ENCODE data around the gene MAP3K4. TPM values are rescaled to one million over a fixed set of nuclear protein-coding genes. Genes with fewer than 3 reads are reported as not detected.

The MAP3K4 gene
- polyA plus RNA-seq, 3 donors: 7.4 to 14.1 (median 9.6) TPM

DNA sequence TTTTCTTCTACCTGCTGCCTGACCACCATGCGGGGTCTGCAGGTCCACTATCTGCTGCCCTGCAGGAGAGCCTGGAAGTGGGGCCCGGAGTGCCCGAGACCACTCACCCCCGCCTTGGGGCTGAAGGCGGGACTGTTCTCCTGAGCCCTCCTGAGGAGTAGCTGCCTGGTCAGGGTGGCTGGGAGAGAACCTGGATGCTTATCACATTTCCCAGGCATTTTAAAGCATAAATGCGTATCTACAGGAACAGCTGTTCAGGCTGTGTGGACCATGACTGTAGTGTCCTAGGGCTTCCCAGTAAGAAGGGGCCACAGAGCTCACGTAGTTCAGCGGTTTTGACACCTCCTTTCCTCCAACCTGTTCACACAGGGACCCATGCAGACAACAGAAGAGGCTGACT lies 159.0 kb downstream of the MAP3K4 start:
- H3K27ac ChIP-seq (ENCODE audit: low read depth, low read length): no peak overlapping the region
- WGBS, 3 donors: 93 to 97% (median 95%) methylated on average over 8 of the region's 8 CpGs

GRCh38 chr6:161151059-161151645 lies 159.6 kb downstream of the MAP3K4 start:
- 95 to 97% (median 96%) methylated on average over 18 of the region's 18 CpGs for WGBS, 3 donors

DNA sequence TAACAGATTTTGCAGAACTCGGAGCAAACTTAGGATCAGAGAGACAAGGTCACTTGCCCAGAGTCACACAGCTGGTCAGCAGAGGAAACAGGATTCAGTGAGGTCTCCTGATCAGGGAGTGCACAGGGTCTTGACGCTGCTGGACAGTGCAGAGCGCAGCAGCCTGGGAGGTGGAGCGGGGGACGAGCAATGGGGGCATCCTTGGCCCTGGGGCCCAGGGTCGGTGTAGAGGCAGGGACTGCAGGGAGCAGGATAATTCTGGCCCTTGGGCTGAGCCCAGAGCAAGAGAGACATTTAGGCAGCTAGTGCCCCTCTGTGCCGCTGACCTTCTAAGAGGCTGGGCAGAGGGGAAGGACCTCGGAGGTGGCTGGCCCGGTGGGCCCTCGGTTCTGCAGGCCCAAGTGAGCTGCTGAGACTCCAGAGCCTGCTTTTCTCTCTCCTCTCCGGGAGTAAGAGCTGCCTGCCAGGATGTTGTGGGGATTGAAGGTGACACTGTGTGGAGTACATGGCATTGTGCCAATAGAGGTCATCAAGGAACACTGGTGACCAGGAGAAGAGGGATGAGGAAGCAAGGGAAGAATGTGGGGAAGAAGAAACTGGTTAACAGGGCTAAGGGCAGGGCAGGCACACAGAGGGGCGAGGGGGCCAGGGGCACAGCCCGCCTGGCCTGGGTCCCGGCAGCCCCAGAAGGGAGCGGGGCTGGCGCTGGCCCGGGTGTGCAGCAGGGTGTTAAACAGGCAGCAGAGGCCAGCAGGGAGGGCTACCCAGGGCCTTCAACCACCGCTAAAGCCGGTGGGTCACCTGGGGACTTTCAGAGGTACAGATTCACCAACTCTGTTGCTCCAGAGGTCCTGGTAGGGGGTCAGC lies 160.3 kb downstream of the MAP3K4 start:
- WGBS, 3 donors: 94% methylated on average over 19 of the region's 19 CpGs
- H3K27ac ChIP-seq (ENCODE audit: low read depth, low read length): no peak overlapping the region

More at GRCh38 chr6:161151059-161151645, 159.6 kb downstream of the MAP3K4 start:
- H3K27ac ChIP-seq (ENCODE audit: low read depth, low read length): no peak overlapping the region

DNA sequence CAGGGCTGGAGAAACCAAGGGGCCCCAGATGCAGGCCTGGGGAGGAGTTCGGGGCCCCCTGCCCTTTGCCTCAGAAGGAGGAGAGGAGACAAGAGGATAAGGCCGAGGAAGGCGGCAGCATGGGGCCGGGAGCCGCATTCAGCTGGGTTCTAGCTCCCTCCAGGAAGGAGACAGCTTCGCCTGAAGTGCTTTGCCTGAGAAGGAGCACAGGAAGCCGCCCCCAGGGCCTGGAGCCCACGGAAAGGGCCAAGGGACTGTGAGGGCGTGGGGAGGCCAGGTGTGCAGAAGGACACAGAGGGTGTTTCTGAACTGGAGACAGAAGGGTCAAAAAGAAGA lies 160.9 kb downstream of the MAP3K4 start:
- WGBS, 3 donors: 85 to 91% (median 89%) methylated on average over 7 to 9 of the region's 9 CpGs
- H3K27ac ChIP-seq (ENCODE audit: low read depth, low read length): no peak overlapping the region

DNA sequence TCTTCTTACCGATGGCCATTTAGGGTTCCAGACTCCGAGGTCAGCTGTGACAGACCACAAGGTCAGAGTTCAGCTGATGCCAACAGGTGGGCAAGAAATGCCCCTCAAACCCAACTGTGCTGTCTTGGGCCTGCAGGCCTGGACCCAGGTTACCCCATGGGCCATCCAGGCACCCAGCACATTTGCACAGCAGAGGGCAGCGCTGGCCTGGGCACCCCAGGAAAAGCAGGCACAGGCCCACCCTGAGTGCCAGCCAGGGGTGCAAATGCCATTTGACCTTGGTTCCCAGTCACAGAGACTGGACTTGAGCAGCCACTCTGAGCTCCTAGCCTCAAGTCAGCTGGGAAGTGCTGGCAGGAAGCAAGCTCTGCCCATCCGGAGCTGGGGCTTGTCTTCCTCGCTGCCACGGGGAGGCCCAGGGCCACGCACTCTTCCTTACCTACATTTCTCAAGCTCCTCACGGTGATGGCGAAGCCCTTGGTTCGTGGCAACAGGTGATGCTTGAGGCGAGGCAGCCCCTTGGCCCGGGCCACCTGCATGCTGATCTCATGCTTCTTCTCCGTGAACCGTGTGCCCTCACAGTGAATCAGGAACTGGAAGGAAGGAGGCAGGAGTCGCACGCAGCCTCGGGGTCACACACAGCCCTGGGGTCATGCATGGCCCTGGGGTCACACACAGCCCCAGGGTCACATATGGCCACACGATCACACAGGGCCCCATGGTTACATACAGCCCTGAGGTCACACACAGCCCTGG lies 161.5 kb downstream of the MAP3K4 start:
- WGBS, 3 donors: 91 to 94% (median 93%) methylated on average over 18 of the region's 18 CpGs
- H3K27ac ChIP-seq (ENCODE audit: low read depth, low read length): no peak overlapping the region

DNA sequence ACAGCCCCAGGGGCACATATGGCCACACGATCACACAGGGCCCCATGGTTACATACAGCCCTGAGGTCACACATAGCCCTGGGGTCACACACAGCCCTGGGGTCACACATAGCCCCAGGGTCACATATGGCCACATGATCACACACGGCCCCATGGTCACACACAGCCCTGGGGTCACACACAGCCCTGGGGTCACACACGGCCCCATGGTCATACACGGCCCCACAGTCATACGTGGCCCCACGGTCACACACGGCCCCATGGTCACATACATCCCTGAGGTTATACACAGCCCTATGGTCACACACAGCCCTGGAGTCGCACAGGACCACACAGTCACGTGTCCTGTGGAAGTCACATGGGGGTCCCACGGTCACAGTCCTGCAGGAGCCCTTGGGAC lies 162.2 kb downstream of the MAP3K4 start:
- 94 to 96% (median 95%) methylated on average over 10 of the region's 10 CpGs for WGBS, 3 donors
- no peak overlapping the region for H3K27ac ChIP-seq (ENCODE audit: low read depth, low read length)

DNA sequence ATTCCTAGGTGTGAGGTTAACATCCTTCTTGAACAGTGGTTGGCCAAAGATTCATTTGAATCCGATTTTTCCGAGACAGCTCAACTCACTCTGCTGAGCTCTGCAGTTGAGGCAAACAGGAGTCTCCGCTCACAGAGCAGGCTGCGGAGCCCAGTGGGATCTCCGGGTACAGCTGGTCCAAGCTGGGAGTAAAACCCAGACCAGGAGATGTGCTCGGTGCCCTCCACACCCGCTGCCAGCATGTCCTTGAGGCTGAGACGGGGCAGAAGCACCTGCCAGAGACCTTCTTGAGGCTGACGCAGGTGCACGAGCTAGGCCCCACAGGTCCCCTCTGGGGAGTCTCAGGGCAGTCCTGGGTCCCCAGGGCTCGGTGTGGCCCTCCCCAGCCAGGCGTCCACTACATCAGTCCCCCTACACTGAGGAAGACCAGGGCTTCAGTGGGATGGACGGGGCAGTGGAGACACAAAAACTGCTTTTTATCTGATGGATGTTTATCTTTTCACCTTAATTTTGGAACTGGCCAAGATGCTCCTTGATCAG lies 163.3 kb downstream of the MAP3K4 start:
- H3K27ac ChIP-seq (ENCODE audit: low read depth, low read length): no peak overlapping the region
- WGBS, 3 donors: 88 to 97% (median 95%) methylated on average over 13 of the region's 13 CpGs

- no peak overlapping the region for H3K27ac ChIP-seq (ENCODE audit: low read depth, low read length)
- 96 to 98% (median 96%) methylated on average over 15 of the region's 15 CpGs for WGBS, 3 donors
These were observed 169.6 kb downstream of the MAP3K4 start for GRCh38 chr6:161161121-161161520.

DNA sequence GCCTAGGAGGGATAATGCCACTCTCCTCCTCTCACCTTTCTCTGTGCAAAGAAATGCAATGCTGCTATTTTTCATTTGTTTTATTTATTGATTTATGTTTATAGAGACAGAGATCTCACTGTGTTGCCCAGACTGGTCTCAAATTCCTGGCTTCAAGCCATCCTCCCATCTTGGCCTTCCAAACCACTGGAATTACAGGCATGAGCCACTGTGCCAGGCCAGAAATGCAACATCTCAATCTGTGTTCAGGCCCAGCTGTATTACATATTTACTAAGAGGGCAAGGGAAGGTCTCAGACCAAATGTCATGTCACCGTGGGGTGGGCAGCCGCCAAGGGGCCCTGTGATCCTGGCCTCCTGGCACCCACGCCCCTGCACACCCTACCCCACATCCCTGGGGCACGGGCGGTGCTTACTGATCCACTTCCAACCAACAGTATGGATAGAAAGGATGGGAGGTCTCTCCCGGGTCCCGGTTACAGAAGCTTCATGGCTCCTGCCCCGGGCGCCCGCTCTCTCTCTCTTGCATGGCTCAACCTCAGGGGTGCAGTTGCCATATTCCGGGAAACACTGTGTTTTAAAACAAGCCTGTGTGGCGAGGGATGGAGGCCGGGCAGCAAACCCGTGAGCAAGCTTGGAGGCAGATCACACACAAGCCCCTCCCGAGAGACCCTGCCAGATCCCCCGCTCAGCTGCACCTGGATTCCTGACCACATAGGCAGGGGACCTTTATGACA lies 170.5 kb downstream of the MAP3K4 start:
- WGBS, 3 donors: 91 to 94% (median 93%) methylated on average over 16 of the region's 16 CpGs
- no peak overlapping the region for H3K27ac ChIP-seq (ENCODE audit: low read depth, low read length)

DNA sequence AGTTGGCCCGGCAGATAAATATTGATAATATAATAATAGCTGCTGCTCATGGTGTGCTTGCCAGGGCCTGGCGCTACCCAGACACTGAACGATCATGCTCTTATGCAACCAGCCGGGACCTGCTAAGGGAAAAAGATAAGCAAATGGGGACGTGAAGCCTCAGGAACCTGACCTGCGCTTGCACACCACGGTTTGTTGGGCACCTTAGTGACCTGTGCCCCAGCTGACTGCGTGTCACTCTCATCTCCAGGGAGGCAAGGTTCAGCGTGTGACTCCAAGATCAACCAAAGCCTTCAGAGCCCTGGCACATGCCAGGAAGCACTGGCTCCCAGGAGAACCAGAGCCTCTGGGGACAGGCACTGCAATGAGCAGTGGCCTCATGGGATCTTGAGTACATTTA lies 171.2 kb downstream of the MAP3K4 start:
- WGBS, 3 donors: 75 to 87% (median 82%) methylated on average over 9 of the region's 9 CpGs
- H3K27ac ChIP-seq (ENCODE audit: low read depth, low read length): no peak overlapping the region

GRCh38 chr6:161163466-161164181 lies 172.1 kb downstream of the MAP3K4 start:
- no peak overlapping the region for H3K27ac ChIP-seq (ENCODE audit: low read depth, low read length)
- WGBS, 3 donors: 93 to 96% (median 95%) methylated on average over 13 of the region's 13 CpGs

DNA sequence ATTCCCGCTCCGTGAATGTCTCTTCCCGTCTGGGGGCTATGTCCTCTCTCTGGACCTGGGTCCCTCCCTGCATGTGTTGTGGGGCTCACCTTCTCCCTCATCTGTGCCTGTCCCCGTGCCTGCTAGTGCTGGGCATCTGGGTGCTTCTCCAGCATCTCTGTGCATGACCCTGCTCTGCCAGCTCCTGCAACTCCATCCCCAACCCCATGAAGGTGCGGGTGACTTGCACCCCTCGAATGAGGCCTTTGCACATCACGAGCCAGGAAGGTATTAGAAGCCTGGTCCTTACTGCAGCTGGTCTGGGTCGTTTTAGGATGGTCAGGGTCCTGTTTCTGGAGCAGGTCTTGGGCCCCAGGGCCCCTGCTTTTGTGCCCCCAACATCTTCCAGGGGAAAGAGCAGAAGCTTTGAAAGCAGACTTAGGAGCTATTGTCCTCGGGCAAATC lies 172.6 kb downstream of the MAP3K4 start:
- 93 to 97% (median 94%) methylated on average over 9 of the region's 9 CpGs for WGBS, 3 donors
- no peak overlapping the region for H3K27ac ChIP-seq (ENCODE audit: low read depth, low read length)

DNA sequence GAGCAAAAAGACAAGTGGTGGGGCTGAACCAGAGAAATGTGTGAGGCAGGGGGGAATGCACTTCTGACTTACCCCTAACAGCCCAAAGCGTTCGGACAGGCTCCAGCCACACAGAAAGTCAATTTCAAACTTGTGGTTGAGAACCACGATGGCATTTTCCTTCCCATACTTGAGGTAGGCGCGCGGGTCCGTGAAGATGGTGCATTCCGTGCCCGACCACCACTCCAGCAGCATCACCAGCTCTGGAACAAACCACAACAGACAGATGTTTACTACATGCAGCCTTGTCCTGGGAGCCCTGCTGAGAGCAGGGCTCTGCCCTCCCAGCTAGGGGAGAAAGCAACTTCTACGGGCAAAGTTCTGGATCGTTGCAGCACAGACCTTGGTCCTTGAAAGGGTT lies 174.6 kb downstream of the MAP3K4 start:
- H3K27ac ChIP-seq (ENCODE audit: low read depth, low read length): no peak overlapping the region
- WGBS, 3 donors: 91 to 94% (median 93%) methylated on average over 11 of the region's 11 CpGs

GRCh38 chr6:161166677-161167076 lies 175.1 kb downstream of the MAP3K4 start:
- H3K27ac ChIP-seq (ENCODE audit: low read depth, low read length): no peak overlapping the region

More at GRCh38 chr6:161166677-161167076, 175.1 kb downstream of the MAP3K4 start:
- WGBS, 3 donors: 92 to 95% (median 95%) methylated on average over 5 of the region's 5 CpGs

All from adipose tissue (tissue), 3 donors.